NCI-H510A (cell line): Measurements from ENCODE around the gene AXL.

ENCODE experiments used
- DNase-seq: peaks from one replicate; lab custom pipeline; 2025; lab: John Stamatoyannopoulos, UW

The AXL gene

GRCh38 chr19:41308450-41309179, 89.6 kb downstream of the AXL start:
- peak; percentile 32 for DNase-seq

GRCh38 chr19:41309180-41310032, 90.4 kb downstream of the AXL start:
- no peak for DNase-seq

- peak; percentile 77 for DNase-seq
Measured at GRCh38 chr19:41310033-41310831, 91.2 kb downstream of the AXL start, which contains the start of gene CCDC97. Gene CCDC97 (plus strand): TSS chr19:41310172. CDS start chr19:41310311, 139 bp downstream.

GRCh38 chr19:41311072-41311471, 92.0 kb downstream of the AXL start:
- DNase-seq, result no peak
